ENCODE data around the gene EIF5B.
"Not testable (repeated sequence)": the region's sequence is repeated elsewhere in the genome, so short reads cannot be mapped to it uniquely, and the experiment has no call there.

EIF5B gene

DNA sequence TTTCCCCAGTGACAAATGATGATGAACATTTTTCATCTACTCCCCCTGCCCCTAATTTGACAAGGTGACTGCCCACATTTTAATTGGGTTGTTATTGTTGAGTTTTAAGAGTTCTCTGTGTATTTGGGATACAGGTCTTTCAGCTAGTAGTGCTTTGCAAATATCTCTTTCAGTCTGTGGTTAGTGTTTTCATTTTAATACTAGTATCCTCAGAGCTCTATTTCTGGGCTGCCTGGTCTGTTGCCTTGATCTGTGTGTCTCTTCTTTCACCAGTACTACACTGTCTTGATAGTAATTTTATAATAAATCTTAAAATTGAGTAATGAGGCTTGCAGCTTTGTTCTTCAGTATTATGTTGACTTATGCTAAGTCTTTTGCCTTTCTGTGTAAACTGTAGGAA is 19.7 kb downstream of the EIF5B start:
- H3K4me3 ChIP-seq (ENCODE audit: low read length), result no peak overlapping the region
- no peak overlapping the region for H2AFZ ChIP-seq (ENCODE audit: low read depth, low read length)
- H3K4me1 ChIP-seq (ENCODE audit: low read length), result no peaks in the 10 kb centered on the region
- no peaks in the 10 kb centered on the region for H3K27me3 ChIP-seq (ENCODE audit: low read depth, low read length)
- H4K20me1 ChIP-seq (ENCODE audit: insufficient read depth, low read length), result peaks cover 40% of the 10 kb centered on the region
- H3K27ac ChIP-seq (ENCODE audit: low read length), result no peak overlapping the region
- no peak overlapping the region for H3K9ac ChIP-seq (ENCODE audit: low read length)
- H3K36me3 ChIP-seq (replicated peaks; ENCODE audit: low read depth, low read length), result peaks cover 11% of the 10 kb centered on the region
- no peaks in the 10 kb centered on the region for H3K9me3 ChIP-seq (ENCODE audit: insufficient read depth, low read length)
- no peak overlapping the region for H3K4me2 ChIP-seq (ENCODE audit: low read length)
- peaks cover 90% of the 10 kb centered on the region for H3K79me2 ChIP-seq (ENCODE audit: low read length)
- TF ChIP-seq EZH2phosphoT487 (IDR thresholded peaks at IDR 0.05; ENCODE audit: low read depth), result no peak
- TF ChIP-seq, protein P1, sequence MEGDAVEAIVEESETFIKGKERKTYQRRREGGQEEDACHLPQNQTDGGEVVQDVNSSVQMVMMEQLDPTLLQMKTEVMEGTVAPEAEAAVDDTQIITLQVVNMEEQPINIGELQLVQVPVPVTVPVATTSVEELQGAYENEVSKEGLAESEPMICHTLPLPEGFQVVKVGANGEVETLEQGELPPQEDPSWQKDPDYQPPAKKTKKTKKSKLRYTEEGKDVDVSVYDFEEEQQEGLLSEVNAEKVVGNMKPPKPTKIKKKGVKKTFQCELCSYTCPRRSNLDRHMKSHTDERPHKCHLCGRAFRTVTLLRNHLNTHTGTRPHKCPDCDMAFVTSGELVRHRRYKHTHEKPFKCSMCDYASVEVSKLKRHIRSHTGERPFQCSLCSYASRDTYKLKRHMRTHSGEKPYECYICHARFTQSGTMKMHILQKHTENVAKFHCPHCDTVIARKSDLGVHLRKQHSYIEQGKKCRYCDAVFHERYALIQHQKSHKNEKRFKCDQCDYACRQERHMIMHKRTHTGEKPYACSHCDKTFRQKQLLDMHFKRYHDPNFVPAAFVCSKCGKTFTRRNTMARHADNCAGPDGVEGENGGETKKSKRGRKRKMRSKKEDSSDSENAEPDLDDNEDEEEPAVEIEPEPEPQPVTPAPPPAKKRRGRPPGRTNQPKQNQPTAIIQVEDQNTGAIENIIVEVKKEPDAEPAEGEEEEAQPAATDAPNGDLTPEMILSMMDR (IDR thresholded peaks at IDR 0.05; ENCODE audit: low read depth, low read length), result no peak

DNA sequence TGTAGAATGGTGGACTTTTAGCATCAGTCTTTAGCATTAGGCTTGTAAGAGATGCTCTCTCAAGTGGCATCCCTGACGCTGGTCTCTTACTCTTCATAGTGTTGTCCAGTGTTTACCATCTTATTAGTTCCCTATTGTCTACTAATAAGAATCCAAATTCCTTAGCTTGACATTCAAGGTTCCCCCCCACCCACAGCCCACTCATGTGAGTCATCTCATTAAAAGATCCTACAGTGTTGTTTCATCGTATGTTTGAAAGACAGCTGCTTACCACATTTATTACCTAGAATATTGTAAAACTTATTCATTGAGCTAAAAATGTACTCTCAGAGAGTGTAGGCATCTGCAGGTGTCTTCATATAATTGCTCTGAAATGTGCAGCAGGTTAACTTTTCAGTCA is 28.5 kb downstream of the EIF5B start:
- Histone ChIP-seq H3K4me1 (ENCODE audit: low read length) (no peaks in the 10 kb centered on the region), H3K9ac (ENCODE audit: low read length) (no peak overlapping the region), H3K27me3 (ENCODE audit: low read depth, low read length) (no peaks in the 10 kb centered on the region), H3K9me3 (ENCODE audit: insufficient read depth, low read length) (no peaks in the 10 kb centered on the region), H3K4me2 (ENCODE audit: low read length) (no peak overlapping the region), H3K79me2 (ENCODE audit: low read length) (peaks cover 5% of the 10 kb centered on the region), H4K20me1 (ENCODE audit: insufficient read depth, low read length) (no peaks in the 10 kb centered on the region), H3K4me3 (ENCODE audit: low read length) (no peak overlapping the region), H2AFZ (ENCODE audit: low read depth, low read length) (no peak overlapping the region), H3K36me3 (replicated peaks; ENCODE audit: low read depth, low read length) (peaks cover 65% of the 10 kb centered on the region), H3K27ac (ENCODE audit: low read length) (no peak overlapping the region)
- TF ChIP-seq EZH2phosphoT487 (IDR thresholded peaks at IDR 0.05; ENCODE audit: low read depth), result no peak
- TF ChIP-seq, protein P1 (IDR thresholded peaks at IDR 0.05; ENCODE audit: low read depth, low read length), result no peak

DNA sequence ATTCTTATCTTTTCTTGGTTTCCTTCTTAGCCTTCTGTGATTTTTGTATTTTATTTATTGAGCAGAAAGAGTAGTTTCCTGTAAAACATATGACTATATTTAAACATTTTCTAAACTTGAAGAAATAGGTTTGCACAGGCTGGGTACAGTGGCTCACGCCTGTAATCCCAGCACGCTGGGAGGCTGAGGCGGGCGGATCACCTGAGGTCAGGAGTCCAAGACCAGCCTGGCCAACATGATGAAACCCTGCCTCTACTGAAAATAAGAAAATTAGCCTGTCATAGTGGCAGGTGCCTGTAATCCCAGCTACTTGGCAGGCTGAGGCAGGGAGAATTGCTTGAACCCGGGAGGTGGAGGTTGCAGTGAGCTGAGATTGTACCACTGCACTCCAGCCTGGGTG is 31.7 kb downstream of the EIF5B start:
- H2AFZ ChIP-seq (ENCODE audit: low read depth, low read length); H3K4me2 ChIP-seq (ENCODE audit: low read length); H4K20me1 ChIP-seq (ENCODE audit: insufficient read depth, low read length); H3K4me3 ChIP-seq (ENCODE audit: low read length); H3K27me3 ChIP-seq (ENCODE audit: low read depth, low read length); H3K4me1 ChIP-seq (ENCODE audit: low read length); H3K79me2 ChIP-seq (ENCODE audit: low read length); H3K9ac ChIP-seq (ENCODE audit: low read length); H3K27ac ChIP-seq (ENCODE audit: low read length); H3K9me3 ChIP-seq (ENCODE audit: insufficient read depth, low read length): not testable (repeated sequence)
- H3K36me3 ChIP-seq (replicated peaks; ENCODE audit: low read depth, low read length), result peaks cover 73% of the 10 kb centered on the region

DNA sequence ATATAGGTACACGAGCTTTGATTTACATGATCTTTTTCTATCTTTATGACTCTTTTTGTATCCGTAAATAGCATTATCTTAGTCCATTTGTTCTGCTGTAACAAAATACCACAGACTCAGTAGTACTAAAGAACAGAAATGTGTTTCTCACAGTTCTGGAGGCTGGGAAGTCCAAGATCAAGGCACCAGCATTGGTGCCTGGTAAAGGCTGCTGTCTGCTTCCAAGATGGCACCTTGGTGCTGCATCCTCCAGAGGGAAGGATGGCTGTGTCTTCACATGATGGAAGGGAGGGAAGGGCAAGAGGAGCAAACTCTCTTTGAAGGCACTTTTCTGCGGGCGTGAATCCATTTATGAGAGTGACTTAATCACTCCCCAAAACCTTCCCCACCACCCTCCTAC is 36.0 kb downstream of the EIF5B start:
- H3K36me3 ChIP-seq (replicated peaks; ENCODE audit: low read depth, low read length), result peaks cover 59% of the 10 kb centered on the region

More for the DNA sequence above, 36.0 kb downstream of the EIF5B start:
- Histone ChIP-seq H3K27me3 (ENCODE audit: low read depth, low read length) (no peaks in the 10 kb centered on the region), H3K27ac (ENCODE audit: low read length) (no peak overlapping the region), H2AFZ (ENCODE audit: low read depth, low read length) (no peak overlapping the region), H3K9me3 (ENCODE audit: insufficient read depth, low read length) (no peaks in the 10 kb centered on the region; the same call in 1 of the 2 replicates), H3K9ac (ENCODE audit: low read length) (no peak overlapping the region), H4K20me1 (ENCODE audit: insufficient read depth, low read length) (no peaks in the 10 kb centered on the region), H3K4me3 (ENCODE audit: low read length) (no peak overlapping the region), H3K4me2 (ENCODE audit: low read length) (no peak overlapping the region), H3K79me2 (ENCODE audit: low read length) (no peaks in the 10 kb centered on the region), H3K4me1 (ENCODE audit: low read length) (peaks cover 10% of the 10 kb centered on the region)
- no peak for TF ChIP-seq EZH2phosphoT487 (IDR thresholded peaks at IDR 0.05; ENCODE audit: low read depth)
- TF ChIP-seq, protein P1 (IDR thresholded peaks at IDR 0.05; ENCODE audit: low read depth, low read length), result no peak

Data from OCI-LY3 (cell line).